ENCODE measurements around the gene SKOR1. TPM values are rescaled to one million over a fixed set of nuclear protein-coding genes. Genes with fewer than 3 reads are reported as not detected.

Gene SKOR1
- total and polyA plus RNA-seq, 2 of the 8 experiments (the other 6 are each of a cell fraction or from before 2014, with no cell fraction given): 0.03 to 0.11 TPM

- peaks cover 7 to 18% (median 14%) of the 10 kb centered on the region in 4 experiments for H3K4me1 ChIP-seq (replicated peaks in 1 of 4; ENCODE audit: control insufficient read depth in 3 of 4, insufficient read depth in 4 of 4, low read length in 3 of 4)
- no peak for FAIRE-seq
- POLR2A ChIA-PET (ENCODE audit: partially characterized antibody): interaction anchor here (0.6 to 0.7 kb wide), 2 partner anchors 12 to 373 kb away, joined by 3 read pairs; no protein-coding TSS in a partner anchor
Measured at GRCh38 chr15:67785431-67785830, 39.9 kb upstream of the SKOR1 start.

More at GRCh38 chr15:67785431-67785830, 39.9 kb upstream of the SKOR1 start:
- 94% methylated on average over 5 of the region's 5 CpGs; no CpG with 5 or more reads in 1 of the 2 experiments for WGBS, 2 experiments (ENCODE audit: extremely low coverage in 1 of 2, insufficient coverage in 1 of 2, insufficient read length in 1 of 2, insufficient replicate concordance in 2 of 2, low coverage in 1 of 2, low lambda C conversion rate in 2 of 2, missing lambda C conversion rate in 1 of 2)
- H2BK20ac ChIP-seq (ENCODE audit: low read length): no peak overlapping the region
- no peaks in the 10 kb centered on the region for H4K20me1 ChIP-seq (replicated peaks in 1 of 2; ENCODE audit: control insufficient read depth in 1 of 2, insufficient read depth in 2 of 2, low read length in 2 of 2)
- no peak overlapping the region for H4K8ac ChIP-seq (ENCODE audit: extremely low read depth, insufficient read depth, low read length)
- H2BK120ac ChIP-seq (replicated peaks; ENCODE audit: low read depth, low read length): no peak overlapping the region
- no peak overlapping the region for H4K91ac ChIP-seq (replicated peaks; ENCODE audit: insufficient read length, low read length)
- H4K5ac ChIP-seq (ENCODE audit: insufficient read length, low read depth, low read length): no peak overlapping the region
- H2AFZ ChIP-seq (ENCODE audit: low read length): no peak overlapping the region
- H3K4me3 ChIP-seq (ENCODE audit: extremely low read depth in 1 of 4, insufficient read depth in 2 of 4, low read depth in 3 of 4, low read length in 4 of 4): no peak overlapping the region
- no peak overlapping the region for H3K9ac ChIP-seq (replicated peaks in 1 of 4; ENCODE audit: extremely low read depth in 1 of 4, low read depth in 3 of 4, low read length in 3 of 4)
- H3K4ac ChIP-seq (replicated peaks; ENCODE audit: insufficient read length, low read depth, low read length): no peak overlapping the region
- CTCF ChIA-PET (ENCODE audit: partially characterized antibody): interaction anchor here (0.9 to 1.2 kb wide), 2 partner anchors 16 to 285 kb away, joined by 4 read pairs; no protein-coding TSS in a partner anchor
- H3K56ac ChIP-seq (replicated peaks; ENCODE audit: insufficient read length, low read depth, low read length): no peak overlapping the region
- no peak overlapping the region for H3K27ac ChIP-seq (ENCODE audit: low read depth, low read length)
- no peaks in the 10 kb centered on the region; a peak in 1 of 7 replicates for H3K27me3 ChIP-seq (replicated peaks in 1 of 4; ENCODE audit: control insufficient read depth in 3 of 4, extremely low read depth in 1 of 4, insufficient read depth in 3 of 4, low read length in 3 of 4)
- H3K23me2 ChIP-seq (ENCODE audit: low read depth, low read length): no peaks in the 10 kb centered on the region
- H3K36me3 ChIP-seq (ENCODE audit: control insufficient read depth in 2 of 4, insufficient read depth in 4 of 4, low read length in 3 of 4): no peaks in the 10 kb centered on the region
- H3K79me1 ChIP-seq (ENCODE audit: low read depth, low read length): no peaks in the 10 kb centered on the region; the same call in 1 of the 2 replicates
- 0 out of 2 replicates have a peak overlapping the region, but pooled peaks have one; percentile 3 for H2BK15ac ChIP-seq (ENCODE audit: low read length)
- peak overlapping the region; percentile 1; the same call in 1 of the 2 replicates for H2BK12ac ChIP-seq (ENCODE audit: low read depth, low read length)
- no peak overlapping the region for H3K4me2 ChIP-seq (ENCODE audit: insufficient read depth in 1 of 2, low read depth in 2 of 2, low read length in 2 of 2)
- H3K79me2 ChIP-seq (ENCODE audit: control insufficient read depth in 1 of 2, insufficient read depth in 2 of 2, low read length in 2 of 2): no peaks in the 10 kb centered on the region
- H2BK5ac ChIP-seq (ENCODE audit: low read depth, low read length): no peak overlapping the region
- H2AK5ac ChIP-seq (ENCODE audit: low read depth, low read length): no peak overlapping the region
- no peak overlapping the region for H3K23ac ChIP-seq (ENCODE audit: insufficient read length)
- H3K18ac ChIP-seq (ENCODE audit: extremely low read depth, low read length): no peak overlapping the region
- no peaks in the 10 kb centered on the region for H3K9me3 ChIP-seq (ENCODE audit: insufficient read depth in 2 of 2, low read depth in 1 of 2, low read length in 1 of 2)
- no peak overlapping the region for H3K14ac ChIP-seq (ENCODE audit: insufficient read length)
- DNase-seq (ENCODE audit: low read depth in 1 of 2, low spot score in 2 of 2): no peak
- TF ChIP-seq, protein P1, sequence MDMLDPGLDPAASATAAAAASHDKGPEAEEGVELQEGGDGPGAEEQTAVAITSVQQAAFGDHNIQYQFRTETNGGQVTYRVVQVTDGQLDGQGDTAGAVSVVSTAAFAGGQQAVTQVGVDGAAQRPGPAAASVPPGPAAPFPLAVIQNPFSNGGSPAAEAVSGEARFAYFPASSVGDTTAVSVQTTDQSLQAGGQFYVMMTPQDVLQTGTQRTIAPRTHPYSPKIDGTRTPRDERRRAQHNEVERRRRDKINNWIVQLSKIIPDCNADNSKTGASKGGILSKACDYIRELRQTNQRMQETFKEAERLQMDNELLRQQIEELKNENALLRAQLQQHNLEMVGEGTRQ (IDR thresholded peaks at IDR 0.05; ENCODE audit: low read length): no peak
- TF ChIP-seq RAD21 (IDR thresholded peaks at IDR 0.05 in 1 of 2, conservative IDR thresholded peaks at IDR 0.05 in 1 of 2; ENCODE audit: low read depth in 2 of 2, low read length in 2 of 2) (no peak), NRF1 (IDR thresholded peaks at IDR 0.05; ENCODE audit: low read depth, low read length) (no peak), CBX8 (IDR thresholded peaks at IDR 0.05; ENCODE audit: borderline replicate concordance, low read depth, low read length) (no peak), BACH1 (IDR thresholded peaks at IDR 0.05; ENCODE audit: low read length) (no peak), FOSL1 (IDR thresholded peaks at IDR 0.05; ENCODE audit: insufficient read depth, low read depth, low read length) (no peak), MAFK (IDR thresholded peaks at IDR 0.05; ENCODE audit: low read depth, low read length) (no peak)
